Activated CD4-positive, alpha-beta T cell treated with anti-CD3 and anti-CD28 coated beads for 36 hours (primary cell): ENCODE data around the gene DNAJB11. TPM values are rescaled to one million over a fixed set of nuclear protein-coding genes. Genes with fewer than 3 reads are reported as not detected.
"Not testable (repeated sequence)": the region's sequence is repeated elsewhere in the genome, so short reads cannot be mapped to it uniquely, and the experiment has no call there.

Source experiments
- ATAC-seq: fragments of 200-7000 bp; cut with Tn5 transposase; one replicate; pipeline ENCODE4 v1.10.0; 2021; ENCODE audit warnings: mild to moderate bottlenecking, moderate library complexity
- CTCF ChIA-PET: fragments of 350-600 bp; sonication (Branson Sonifier 250); formaldehyde crosslinking; loops from one replicate; lab custom pipeline; 2021; ENCODE audit warnings: antibody characterized with exemption; lab: Charles Lee
- POLR2A ChIA-PET: fragments of 350-600 bp; sonication (Branson Sonifier 250); formaldehyde crosslinking; loops from one replicate; lab custom pipeline; 2021; ENCODE audit warnings: antibody characterized with exemption, inconsistent platforms; lab: Charles Lee
- DNase-seq: peaks from one replicate; pipeline ENCODE4 v3.0.0-alpha.2; 2020
- H3K27ac Mint-ChIP-seq: one replicate; pipeline ENCODE4 v1.8.0; 2021; ENCODE audit warnings: mixed read lengths
- H3K27me3 Mint-ChIP-seq: one replicate; pipeline ENCODE4 v1.8.0; 2021; ENCODE audit warnings: mixed read lengths
- H3K36me3 Mint-ChIP-seq: one replicate; pipeline ENCODE4 v1.8.0; 2021; ENCODE audit warnings: low read depth, mixed read lengths
- H3K4me1 Mint-ChIP-seq: one replicate; pipeline ENCODE4 v1.8.0; 2021; ENCODE audit warnings: mixed read lengths
- H3K4me3 Mint-ChIP-seq: one replicate; pipeline ENCODE4 v1.8.0; 2021; ENCODE audit warnings: mild to moderate bottlenecking, moderate library complexity, mixed read lengths
- H3K9me3 Mint-ChIP-seq: one replicate; pipeline ENCODE4 v1.8.0; 2021; ENCODE audit warnings: low read depth, mixed read lengths
- intact Hi-C, 2 experiments: fragments of 100-400 bp; cut with DNase I in 1 of 2; cut with micrococcal nuclease in 1 of 2; formaldehyde crosslinking; loops; one replicate each; pipeline versions ENCODE4 v1.14.2 to v1.15.1; 2022 to 2024; cut with DNase I, micrococcal nuclease
- total RNA-seq, 2 experiments: library from RNA; stranded (reverse); gene quantifications; one replicate each; pipeline ENCODE4 v1.2.3, GENCODE V29; 2021

Gene DNAJB11
- total RNA-seq, 2 experiments from 2014 or later: 30.9 to 36.6 TPM

GRCh38 chr3:186580785-186581184 lies 10.3 kb downstream of the DNAJB11 start:
- no peak overlapping the region for H3K4me3 Mint-ChIP-seq
- no peaks in the 10 kb centered on the region for H3K9me3 Mint-ChIP-seq
- DNase-seq (no peak), ATAC-seq (no peak)
- H3K36me3 Mint-ChIP-seq: peaks cover 45% of the 10 kb centered on the region
- intact Hi-C loops: no loop called here
- H3K27me3 Mint-ChIP-seq: no peaks in the 10 kb centered on the region
- peaks cover 2% of the 10 kb centered on the region for H3K4me1 Mint-ChIP-seq
- POLR2A ChIA-PET: no interaction called here
- CTCF ChIA-PET: interaction anchor here (0.7 to 1.5 kb wide), 4 partner anchors 9 to 637 kb away, joined by 4 to 5 read pairs (median 4); no protein-coding TSS in a partner anchor
- no peak overlapping the region for H3K27ac Mint-ChIP-seq

- Mint-ChIP-seq H3K27ac (no peak overlapping the region), H3K27me3 (no peaks in the 10 kb centered on the region), H3K36me3 (peaks cover 40% of the 10 kb centered on the region), H3K9me3 (no peaks in the 10 kb centered on the region), H3K4me1 (no peaks in the 10 kb centered on the region), H3K4me3 (no peak overlapping the region)
- ChIA-PET POLR2A (no interaction called here), CTCF (interaction anchor here (1.3 to 4.6 kb wide), 3 partner anchors 11 to 34 kb away, joined by 5 to 21 read pairs (median 16); partner anchors contain the start of gene AHSG)
- ATAC-seq: no peak
- intact Hi-C loops: no loop called here
- no peak for DNase-seq
Observed at GRCh38 chr3:186582541-186582940, 12.0 kb downstream of the DNAJB11 start.

- peaks cover 7% of the 10 kb centered on the region for H3K4me1 Mint-ChIP-seq
- DNase-seq (no peak), ATAC-seq (peak; percentile 33)
- H3K36me3 Mint-ChIP-seq: peaks cover 38% of the 10 kb centered on the region
- ChIA-PET POLR2A (interaction anchor here (1.1 kb wide), 1 partner anchor 13 kb away, joined by 3 read pairs; the partner anchor contains the start of gene DNAJB11), CTCF (interaction anchor here (0.9 to 4.6 kb wide), 4 partner anchors 16 to 33 kb away, joined by 3 to 21 read pairs (median 10); partner anchors contain the start of gene AHSG)
- no peaks in the 10 kb centered on the region for H3K27me3 Mint-ChIP-seq
- H3K4me3 Mint-ChIP-seq: no peak overlapping the region
- H3K9me3 Mint-ChIP-seq: no peaks in the 10 kb centered on the region
- no peak overlapping the region for H3K27ac Mint-ChIP-seq
- intact Hi-C loops: no loop called here
Observed at GRCh38 chr3:186583831-186584230, 13.3 kb downstream of the DNAJB11 start.

GRCh38 chr3:186586245-186586644 lies 15.7 kb downstream of the DNAJB11 start:
- intact Hi-C loops, DNase-seq, H3K4me3 Mint-ChIP-seq, H3K9me3 Mint-ChIP-seq, H3K27ac Mint-ChIP-seq, H3K27me3 Mint-ChIP-seq, ATAC-seq: not testable (repeated sequence)
- ChIA-PET POLR2A (interaction anchor here (1.1 to 1.7 kb wide), 2 partner anchors 11 to 31 kb away, joined by 3 to 4 read pairs; no protein-coding TSS in a partner anchor), CTCF (interaction anchor here (0.9 to 4.6 kb wide), 5 partner anchors 8 to 235 kb away, joined by 3 to 21 read pairs (median 9); partner anchors contain the start of gene AHSG)
- H3K4me1 Mint-ChIP-seq: peaks cover 21% of the 10 kb centered on the region
- H3K36me3 Mint-ChIP-seq: peaks cover 25% of the 10 kb centered on the region

- Mint-ChIP-seq H3K4me1 (peaks cover 21% of the 10 kb centered on the region), H3K27me3 (no peaks in the 10 kb centered on the region), H3K4me3 (no peak overlapping the region), H3K27ac (no peak overlapping the region), H3K36me3 (peaks cover 25% of the 10 kb centered on the region), H3K9me3 (no peaks in the 10 kb centered on the region)
- ATAC-seq (no peak), DNase-seq (no peak)
- POLR2A ChIA-PET: interaction anchor here (1.3 to 1.7 kb wide), 2 partner anchors 17 to 30 kb away, joined by 3 to 4 read pairs; partner anchors contain the start of gene DNAJB11
- CTCF ChIA-PET: interaction anchor here (0.6 to 2.2 kb wide), 5 partner anchors 9 to 30 kb away, joined by 3 to 10 read pairs (median 3); partner anchors contain the start of gene DNAJB11
- intact Hi-C loops: no loop called here
Observed at GRCh38 chr3:186587183-186587582, 16.7 kb downstream of the DNAJB11 start.

GRCh38 chr3:186588632-186589031 lies 18.1 kb downstream of the DNAJB11 start:
- ATAC-seq: peak; percentile 72

GRCh38 chr3:186589121-186589520 lies 18.6 kb downstream of the DNAJB11 start:
- H3K36me3 Mint-ChIP-seq: peaks cover 16% of the 10 kb centered on the region
- no peak overlapping the region for H3K27ac Mint-ChIP-seq
- no peak for DNase-seq
- no peak for ATAC-seq
- intact Hi-C loops: no loop called here
- H3K9me3 Mint-ChIP-seq: no peaks in the 10 kb centered on the region
- no peaks in the 10 kb centered on the region for H3K27me3 Mint-ChIP-seq
- ChIA-PET POLR2A (interaction anchor here (0.7 kb wide), 1 partner anchor 678 kb away, joined by 4 read pairs; no protein-coding TSS in a partner anchor), CTCF (interaction anchor here (0.6 to 5.7 kb wide), 3 partner anchors 27 to 644 kb away, joined by 3 to 42 read pairs (median 3); no protein-coding TSS in a partner anchor)
- H3K4me1 Mint-ChIP-seq: peaks cover 21% of the 10 kb centered on the region
- H3K4me3 Mint-ChIP-seq: no peak overlapping the region

More at GRCh38 chr3:186588632-186589031, 18.1 kb downstream of the DNAJB11 start:
- Mint-ChIP-seq H3K27ac (peak overlapping the region; percentile 61), H3K36me3 (peaks cover 17% of the 10 kb centered on the region), H3K4me1 (peaks cover 21% of the 10 kb centered on the region), H3K4me3 (no peak overlapping the region), H3K27me3 (no peaks in the 10 kb centered on the region), H3K9me3 (no peaks in the 10 kb centered on the region)
- POLR2A ChIA-PET: interaction anchor here (0.7 kb wide), 1 partner anchor 677 kb away, joined by 4 read pairs; no protein-coding TSS in a partner anchor
- no peak for DNase-seq
- intact Hi-C loops: no loop called here
- CTCF ChIA-PET: interaction anchor here (0.6 to 5.7 kb wide), 2 partner anchors 27 to 643 kb away, joined by 3 to 42 read pairs; no protein-coding TSS in a partner anchor

GRCh38 chr3:186589856-186590579 lies 19.5 kb downstream of the DNAJB11 start:
- DNase-seq: no peak
- no peaks in the 10 kb centered on the region for H3K27me3 Mint-ChIP-seq
- ATAC-seq: peak; percentile 74
- ChIA-PET POLR2A (no interaction called here), CTCF (interaction anchor here (0.6 to 5.7 kb wide), 4 partner anchors 20 to 647 kb away, joined by 3 to 42 read pairs (median 4); partner anchors contain the start of gene DNAJB11)
- H3K4me1 Mint-ChIP-seq: peaks cover 21% of the 10 kb centered on the region
- no peaks in the 10 kb centered on the region for H3K9me3 Mint-ChIP-seq
- intact Hi-C loops: no loop called here
- no peak overlapping the region for H3K4me3 Mint-ChIP-seq
- peaks cover 7% of the 10 kb centered on the region for H3K36me3 Mint-ChIP-seq
- peak overlapping the region; percentile 35 for H3K27ac Mint-ChIP-seq

- H3K27me3 Mint-ChIP-seq: no peaks in the 10 kb centered on the region
- no peak overlapping the region for H3K27ac Mint-ChIP-seq
- no peaks in the 10 kb centered on the region for H3K9me3 Mint-ChIP-seq
- peaks cover 6% of the 10 kb centered on the region for H3K36me3 Mint-ChIP-seq
- H3K4me3 Mint-ChIP-seq: no peak overlapping the region
- intact Hi-C loops: no loop called here
- ATAC-seq: no peak
- peaks cover 21% of the 10 kb centered on the region for H3K4me1 Mint-ChIP-seq
- ChIA-PET POLR2A (no interaction called here), CTCF (interaction anchor here (0.6 to 5.7 kb wide), 4 partner anchors 21 to 735 kb away, joined by 3 to 42 read pairs (median 4); partner anchors contain the start of gene DNAJB11)
- no peak for DNase-seq
Observed at GRCh38 chr3:186590580-186591295, 20.2 kb downstream of the DNAJB11 start.

- intact Hi-C loops: no loop called here
- DNase-seq (no peak), ATAC-seq (no peak)
- ChIA-PET POLR2A (no interaction called here), CTCF (interaction anchor here (0.6 to 5.7 kb wide), 2 partner anchors 23 to 393 kb away, joined by 4 to 42 read pairs; no protein-coding TSS in a partner anchor)
- H3K27ac Mint-ChIP-seq: no peak overlapping the region
- H3K4me1 Mint-ChIP-seq: peaks cover 21% of the 10 kb centered on the region
- H3K36me3 Mint-ChIP-seq: peaks cover 1% of the 10 kb centered on the region
- no peak overlapping the region for H3K4me3 Mint-ChIP-seq
- H3K27me3 Mint-ChIP-seq: no peaks in the 10 kb centered on the region
- H3K9me3 Mint-ChIP-seq: no peaks in the 10 kb centered on the region
Observed at GRCh38 chr3:186592682-186593081, 22.2 kb downstream of the DNAJB11 start.
